SK-N-SH (cell line): ENCODE measurements around the gene GOLGB1.

Experiments used
- CTCF ChIP-seq: fragments of 200-600 bp; sonication (generic); IDR thresholded peaks from 2 replicates; pipeline ENCODE4 v1.6.1; 2017; ENCODE audit warnings: antibody characterized with exemption, mild to moderate bottlenecking, moderate library complexity
- EZH2phosphoT487 ChIP-seq: fragments of 200-600 bp; sonication (generic); IDR thresholded peaks from 2 replicates; pipeline ENCODE4 v1.6.1; 2017; ENCODE audit warnings: low read depth, mixed run types, mild to moderate bottlenecking, antibody characterized with exemption, moderate library complexity, borderline replicate concordance
- GABPA ChIP-seq: IDR thresholded peaks from 2 replicates; pipeline ENCODE4 v1.4.0; 2012; ENCODE audit warnings: low read depth, mild to moderate bottlenecking
- MAX ChIP-seq: IDR thresholded peaks from 2 replicates; pipeline ENCODE4 v1.4.0; 2012; ENCODE audit warnings: low read depth
- NFIC ChIP-seq: IDR thresholded peaks from 2 replicates; pipeline ENCODE4 v1.4.0; 2012; ENCODE audit warnings: borderline replicate concordance
- PBX3 ChIP-seq: IDR thresholded peaks from 2 replicates; pipeline ENCODE4; 2012
- POLR2AphosphoS5 ChIP-seq: IDR thresholded peaks from 2 replicates; pipeline ENCODE4 v1.6.1; 2012; ENCODE audit warnings: low read depth, low read length
- REST ChIP-seq: IDR thresholded peaks from 2 replicates; pipeline ENCODE4 v1.6.1; 2012; ENCODE audit warnings: mild to moderate bottlenecking, low read depth, low read length, moderate library complexity
- RFX5 ChIP-seq: IDR thresholded peaks from 2 replicates; pipeline ENCODE4 v1.6.1; 2012; ENCODE audit warnings: mild to moderate bottlenecking, improper control_type of control experiment, low read length
- TAF1 ChIP-seq: IDR thresholded peaks from 2 replicates; pipeline ENCODE4 v1.6.1; 2012; ENCODE audit warnings: low read depth, mild to moderate bottlenecking, low read length, moderate library complexity, borderline replicate concordance
- USF1 ChIP-seq: IDR thresholded peaks from 2 replicates; pipeline ENCODE4 v1.4.0; 2012; ENCODE audit warnings: low read depth, borderline replicate concordance
- YY1 ChIP-seq: IDR thresholded peaks from 2 replicates; pipeline ENCODE4 v1.4.0; 2012; ENCODE audit warnings: low read depth, mild to moderate bottlenecking
- TF ChIP-seq, protein P1 (sequence below): fragments of 150-350 bp; IDR thresholded peaks from 2 replicates; pipeline ENCODE4 v1.6.1; 2017; ENCODE audit warnings: antibody characterized with exemption, low read length, low read depth, borderline replicate concordance

DNA sequence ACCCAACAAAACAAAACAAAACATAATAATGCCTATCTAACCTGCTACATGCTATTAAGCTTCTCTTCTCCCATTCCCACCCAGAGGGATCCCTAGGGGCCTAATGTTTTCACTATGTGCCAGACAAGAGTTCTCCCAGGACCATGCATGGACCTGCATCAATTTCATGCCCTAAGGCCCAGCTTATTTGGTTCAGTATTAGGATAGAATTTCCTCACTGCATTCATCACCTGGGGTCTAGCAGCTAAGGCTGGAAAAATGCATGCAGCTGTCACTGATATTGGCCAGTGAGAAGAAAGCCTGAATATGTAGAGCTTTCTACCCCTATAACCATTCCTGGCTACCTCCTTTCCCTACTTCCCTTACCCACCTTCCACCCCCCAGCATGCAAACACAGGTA is 86.8 kb downstream of the GOLGB1 start:
- TF ChIP-seq CTCF (no peak), NFIC (no peak), GABPA (no peak), USF1 (no peak), REST (no peak), YY1 (no peak), TAF1 (no peak), EZH2phosphoT487 (no peak), MAX (no peak), PBX3 (no peak), POLR2AphosphoS5 (no peak), RFX5 (no peak)
- TF ChIP-seq, protein P1, sequence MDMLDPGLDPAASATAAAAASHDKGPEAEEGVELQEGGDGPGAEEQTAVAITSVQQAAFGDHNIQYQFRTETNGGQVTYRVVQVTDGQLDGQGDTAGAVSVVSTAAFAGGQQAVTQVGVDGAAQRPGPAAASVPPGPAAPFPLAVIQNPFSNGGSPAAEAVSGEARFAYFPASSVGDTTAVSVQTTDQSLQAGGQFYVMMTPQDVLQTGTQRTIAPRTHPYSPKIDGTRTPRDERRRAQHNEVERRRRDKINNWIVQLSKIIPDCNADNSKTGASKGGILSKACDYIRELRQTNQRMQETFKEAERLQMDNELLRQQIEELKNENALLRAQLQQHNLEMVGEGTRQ, result no peak
